ENCODE data around the gene ANKRD39.

ANKRD39 gene

DNA sequence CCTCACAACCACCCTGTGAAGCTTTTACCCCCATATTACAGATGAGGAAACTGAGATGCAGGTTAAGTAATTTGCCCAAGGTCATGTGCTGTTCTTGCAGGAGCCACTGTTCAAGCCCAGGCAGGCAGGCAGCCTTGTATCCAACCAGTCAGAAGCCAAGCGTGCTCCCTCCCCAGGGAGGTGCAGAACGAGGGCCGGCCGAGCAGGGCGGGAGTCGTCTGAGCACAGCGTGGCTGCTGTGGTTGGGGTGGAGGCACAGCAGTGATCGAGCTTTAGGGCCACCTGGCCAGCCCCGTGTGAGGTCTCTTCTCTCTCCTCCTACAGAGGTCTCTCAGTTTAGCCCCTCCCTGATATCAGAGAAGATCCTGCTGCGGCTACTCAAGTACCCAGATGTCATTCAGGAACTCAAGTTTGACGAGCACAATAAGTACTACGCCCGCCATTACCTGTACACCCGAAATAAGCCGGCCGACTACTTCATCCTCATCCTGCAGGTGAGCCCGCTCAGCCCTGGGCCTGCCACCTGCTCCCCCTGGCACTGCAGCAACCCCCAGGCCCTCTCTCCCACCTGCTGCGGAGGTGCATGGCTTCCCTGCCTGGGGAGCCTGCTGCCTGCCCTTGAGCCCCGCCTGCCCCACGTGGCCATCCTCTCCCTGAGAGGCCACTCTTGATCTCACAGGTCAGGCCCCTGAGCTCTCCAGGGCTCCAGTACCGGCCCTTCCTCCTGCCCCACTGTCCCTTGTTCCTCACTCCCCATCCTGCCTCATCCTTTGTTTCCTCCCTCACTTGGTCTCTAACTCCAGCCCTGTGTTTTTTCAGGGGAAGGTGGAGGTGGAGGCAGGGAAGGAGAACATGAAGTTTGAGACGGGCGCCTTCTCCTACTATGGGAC is 58.8 kb downstream of the ANKRD39 start:
- in situ Hi-C loops (cut with MboI; ENCODE audit: low sequenced_read_pairs, unreplicated experiment): no loop called here
- TF ChIP-seq, protein P1, sequence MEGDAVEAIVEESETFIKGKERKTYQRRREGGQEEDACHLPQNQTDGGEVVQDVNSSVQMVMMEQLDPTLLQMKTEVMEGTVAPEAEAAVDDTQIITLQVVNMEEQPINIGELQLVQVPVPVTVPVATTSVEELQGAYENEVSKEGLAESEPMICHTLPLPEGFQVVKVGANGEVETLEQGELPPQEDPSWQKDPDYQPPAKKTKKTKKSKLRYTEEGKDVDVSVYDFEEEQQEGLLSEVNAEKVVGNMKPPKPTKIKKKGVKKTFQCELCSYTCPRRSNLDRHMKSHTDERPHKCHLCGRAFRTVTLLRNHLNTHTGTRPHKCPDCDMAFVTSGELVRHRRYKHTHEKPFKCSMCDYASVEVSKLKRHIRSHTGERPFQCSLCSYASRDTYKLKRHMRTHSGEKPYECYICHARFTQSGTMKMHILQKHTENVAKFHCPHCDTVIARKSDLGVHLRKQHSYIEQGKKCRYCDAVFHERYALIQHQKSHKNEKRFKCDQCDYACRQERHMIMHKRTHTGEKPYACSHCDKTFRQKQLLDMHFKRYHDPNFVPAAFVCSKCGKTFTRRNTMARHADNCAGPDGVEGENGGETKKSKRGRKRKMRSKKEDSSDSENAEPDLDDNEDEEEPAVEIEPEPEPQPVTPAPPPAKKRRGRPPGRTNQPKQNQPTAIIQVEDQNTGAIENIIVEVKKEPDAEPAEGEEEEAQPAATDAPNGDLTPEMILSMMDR (IDR thresholded peaks at IDR 0.05; ENCODE audit: borderline replicate concordance, control extremely low read depth, extremely low read depth, insufficient read depth, missing control alignments): no peak
- DNase-seq (ENCODE audit: low spot score): no peak

All from GM13976 (cell line).